ENCODE measurements around the gene NREP. TPM values are rescaled to one million over a fixed set of nuclear protein-coding genes. Genes with fewer than 3 reads are reported as not detected.

Gene NREP
- polyA plus RNA-seq, 3 donors = 16.6 to 23.6 (median 17.1) TPM

- no peaks in the 10 kb centered on the region for H3K27me3 ChIP-seq (ENCODE audit: control insufficient read depth in 2 of 2, insufficient read depth in 2 of 2, low read length in 2 of 2)
- H3K9me3 Mint-ChIP-seq = no peaks in the 10 kb centered on the region
- no peaks in the 10 kb centered on the region for H3K79me2 ChIP-seq (ENCODE audit: insufficient read depth, low read length)
- peak overlapping the region; percentile 6 for H3K4me2 ChIP-seq (replicated peaks; ENCODE audit: extremely low read depth, low read length, poor library complexity, severe bottlenecking)
- no peak overlapping the region for H3K27ac ChIP-seq (ENCODE audit: low read depth in 1 of 2, low read length in 2 of 2)
- H3K4me3 ChIP-seq (replicated peaks in 1 of 3; ENCODE audit: low read depth in 2 of 3, low read length in 3 of 3) = no peak overlapping the region
- H3K27me3 Mint-ChIP-seq (ENCODE audit: low read depth in 3 of 3) = peaks cover 0 to 3% (median 3%) of the 10 kb centered on the region in 3 donors
- peaks cover 33 to 43% of the 10 kb centered on the region in 2 donors for H3K4me1 ChIP-seq (ENCODE audit: control insufficient read depth in 1 of 2, insufficient read depth in 2 of 2, low read length in 2 of 2)
- WGBS (ENCODE audit: insufficient coverage) = 5% methylated on average over 4 of the region's 6 CpGs
- no peaks in the 10 kb centered on the region for H3K36me3 ChIP-seq (replicated peaks in 1 of 2; ENCODE audit: control insufficient read depth in 1 of 2, insufficient read depth in 2 of 2, low read length in 2 of 2)
- H3K9me3 ChIP-seq (replicated peaks in 1 of 2; ENCODE audit: control insufficient read depth in 1 of 2, insufficient read depth in 1 of 2, low read length in 2 of 2) = no peaks in the 10 kb centered on the region
- no peak for TF ChIP-seq CTCF (IDR thresholded peaks at IDR 0.05)
- intact Hi-C loops (cut with micrococcal nuclease) = no loop called here
- DNase-seq = peak; percentile 46 to 49 (median 47)
- H3K4me1 Mint-ChIP-seq = peaks cover 56% of the 10 kb centered on the region
- H4K20me1 ChIP-seq (ENCODE audit: insufficient read depth, low read length) = no peaks in the 10 kb centered on the region
- H2AFZ ChIP-seq (ENCODE audit: insufficient read depth, low read depth, low read length, poor library complexity, severe bottlenecking) = peak overlapping the region; percentile 30
- H3K36me3 Mint-ChIP-seq = no peaks in the 10 kb centered on the region
- H3K9ac ChIP-seq (ENCODE audit: insufficient read depth, low read length, poor library complexity, severe bottlenecking) = no peak overlapping the region
- no peak overlapping the region for H3K4me3 Mint-ChIP-seq
- H3K27ac Mint-ChIP-seq = peak overlapping the region in 1 of 7 donors; percentile 40
Measured at GRCh38 chr5:111781200-111781599, 24.2 kb upstream of the NREP start.

- no peaks in the 10 kb centered on the region for H3K36me3 Mint-ChIP-seq
- no peak overlapping the region for H3K27ac Mint-ChIP-seq
- Histone ChIP-seq H3K4me3 (replicated peaks in 1 of 3; ENCODE audit: low read depth in 2 of 3, low read length in 3 of 3) (peak overlapping the region in 1 of 3 experiments; percentile 16), H3K9me3 (replicated peaks in 1 of 2; ENCODE audit: control insufficient read depth in 1 of 2, insufficient read depth in 1 of 2, low read length in 2 of 2) (no peaks in the 10 kb centered on the region), H3K36me3 (replicated peaks in 1 of 2; ENCODE audit: control insufficient read depth in 1 of 2, insufficient read depth in 2 of 2, low read length in 2 of 2) (no peaks in the 10 kb centered on the region), H3K27me3 (ENCODE audit: control insufficient read depth in 2 of 2, insufficient read depth in 2 of 2, low read length in 2 of 2) (no peaks in the 10 kb centered on the region), H3K27ac (ENCODE audit: low read depth in 1 of 2, low read length in 2 of 2) (no peak overlapping the region), H2AFZ (ENCODE audit: insufficient read depth, low read depth, low read length, poor library complexity, severe bottlenecking) (no peak overlapping the region), H3K9ac (ENCODE audit: insufficient read depth, low read length, poor library complexity, severe bottlenecking) (no peak overlapping the region), H4K20me1 (ENCODE audit: insufficient read depth, low read length) (no peaks in the 10 kb centered on the region), H3K4me1 (ENCODE audit: control insufficient read depth in 1 of 2, insufficient read depth in 2 of 2, low read length in 2 of 2) (peaks cover 41 to 55% of the 10 kb centered on the region in 2 donors), H3K79me2 (ENCODE audit: insufficient read depth, low read length) (no peaks in the 10 kb centered on the region), H3K4me2 (replicated peaks; ENCODE audit: extremely low read depth, low read length, poor library complexity, severe bottlenecking) (peak overlapping the region; percentile 7)
- no peaks in the 10 kb centered on the region for H3K9me3 Mint-ChIP-seq
- no peak for TF ChIP-seq CTCF (IDR thresholded peaks at IDR 0.05)
- WGBS (ENCODE audit: insufficient coverage) = no CpG with 5 or more reads among the region's 4 CpGs
- peak overlapping the region; percentile 1 to 11 for H3K4me3 Mint-ChIP-seq
- peaks cover 0 to 1% (median 0%) of the 10 kb centered on the region in 3 donors for H3K27me3 Mint-ChIP-seq (ENCODE audit: low read depth in 3 of 3)
- intact Hi-C loops (cut with micrococcal nuclease) = no loop called here
- peaks cover 66% of the 10 kb centered on the region for H3K4me1 Mint-ChIP-seq
- DNase-seq = no peak
Measured at GRCh38 chr5:111779922-111780292, 22.9 kb upstream of the NREP start.

Data from CD14-positive monocyte (primary cell).